ENCODE results near the gene CDCP1.

CDCP1 gene

GRCh38 chr3:45112939-45113338 is 33.2 kb downstream of the CDCP1 start:
- H3K9me3 ChIP-seq (ENCODE audit: control insufficient read depth, insufficient read depth, low read length) = no peaks in the 10 kb centered on the region
- H3K27ac ChIP-seq (ENCODE audit: low read length) = no peak overlapping the region
- no peaks in the 10 kb centered on the region for H3K36me3 ChIP-seq (ENCODE audit: control insufficient read depth, insufficient read depth, low read length)
- DNase-seq (ENCODE audit: low read depth, low spot score) = no peak
- no peaks in the 10 kb centered on the region for H3K27me3 ChIP-seq (ENCODE audit: control insufficient read depth, insufficient read depth, low read length)
- no CpG with 5 or more reads among the region's 4 CpGs for WGBS (ENCODE audit: insufficient coverage, insufficient read length)
- H3K4me1 ChIP-seq (ENCODE audit: control insufficient read depth, insufficient read depth, low read length) = no peaks in the 10 kb centered on the region
- H3K4me3 ChIP-seq (ENCODE audit: low read length) = no peak overlapping the region

DNA sequence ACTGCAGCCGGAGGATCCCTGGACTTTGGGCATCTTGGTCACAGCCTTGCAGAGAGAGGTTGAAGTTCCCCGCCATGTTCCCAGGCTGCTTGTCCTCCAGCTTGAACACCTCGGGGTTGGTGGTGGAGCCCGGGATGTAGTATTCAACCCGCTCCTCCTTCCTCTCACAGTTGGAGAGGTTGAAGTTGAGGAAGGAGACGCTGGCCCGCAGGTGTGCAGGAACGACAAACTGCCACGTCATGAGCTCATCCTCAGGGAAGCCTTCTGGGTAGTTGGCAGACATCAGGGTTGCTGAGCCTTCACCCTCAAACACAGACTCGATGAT is 35.7 kb downstream of the CDCP1 start:
- Histone ChIP-seq H3K9me3 (ENCODE audit: control insufficient read depth, insufficient read depth, low read length) (no peaks in the 10 kb centered on the region), H3K36me3 (ENCODE audit: control insufficient read depth, insufficient read depth, low read length) (peaks cover 3% of the 10 kb centered on the region; the same call in 1 of the 2 replicates), H3K27ac (ENCODE audit: low read length) (no peak overlapping the region), H3K27me3 (ENCODE audit: control insufficient read depth, insufficient read depth, low read length) (no peaks in the 10 kb centered on the region), H3K4me3 (ENCODE audit: low read length) (no peak overlapping the region), H3K4me1 (ENCODE audit: control insufficient read depth, insufficient read depth, low read length) (no peaks in the 10 kb centered on the region)
- no peak for DNase-seq (ENCODE audit: low read depth, low spot score)
- WGBS (ENCODE audit: insufficient coverage, insufficient read length) = no CpG with 5 or more reads among the region's 10 CpGs

GRCh38 chr3:45109771-45110508 is 36.2 kb downstream of the CDCP1 start:
- WGBS (ENCODE audit: insufficient coverage, insufficient read length) = no CpG with 5 or more reads among the region's 7 CpGs
- H3K27ac ChIP-seq (ENCODE audit: low read length) = no peak overlapping the region
- no peaks in the 10 kb centered on the region for H3K4me1 ChIP-seq (ENCODE audit: control insufficient read depth, insufficient read depth, low read length)
- peaks cover 3% of the 10 kb centered on the region; the same call in 1 of the 2 replicates for H3K36me3 ChIP-seq (ENCODE audit: control insufficient read depth, insufficient read depth, low read length)
- H3K27me3 ChIP-seq (ENCODE audit: control insufficient read depth, insufficient read depth, low read length) = no peaks in the 10 kb centered on the region
- H3K9me3 ChIP-seq (ENCODE audit: control insufficient read depth, insufficient read depth, low read length) = no peaks in the 10 kb centered on the region
- H3K4me3 ChIP-seq (ENCODE audit: low read length) = no peak overlapping the region
- no peak for DNase-seq (ENCODE audit: low read depth, low spot score)

- H3K4me1 ChIP-seq (ENCODE audit: control insufficient read depth, insufficient read depth, low read length) = no peaks in the 10 kb centered on the region
- H3K27me3 ChIP-seq (ENCODE audit: control insufficient read depth, insufficient read depth, low read length) = no peaks in the 10 kb centered on the region
- H3K9me3 ChIP-seq (ENCODE audit: control insufficient read depth, insufficient read depth, low read length) = no peaks in the 10 kb centered on the region
- H3K36me3 ChIP-seq (ENCODE audit: control insufficient read depth, insufficient read depth, low read length) = peaks cover 3% of the 10 kb centered on the region; the same call in 1 of the 2 replicates
- no peak overlapping the region for H3K27ac ChIP-seq (ENCODE audit: low read length)
- DNase-seq (ENCODE audit: low read depth, low spot score) = no peak
- H3K4me3 ChIP-seq (ENCODE audit: low read length) = no peak overlapping the region
- WGBS (ENCODE audit: insufficient coverage, insufficient read length) = no CpG with 5 or more reads among the region's 2 CpGs
These were observed 39.3 kb downstream of the CDCP1 start for GRCh38 chr3:45106874-45107273.

- no peak overlapping the region for H3K27ac ChIP-seq (ENCODE audit: low read length)
These were observed 40.1 kb downstream of the CDCP1 start for GRCh38 chr3:45105855-45106671.

GRCh38 chr3:45104715-45105711 is 41.2 kb downstream of the CDCP1 start:
- Histone ChIP-seq H3K36me3 (ENCODE audit: control insufficient read depth, insufficient read depth, low read length) (peaks cover 3% of the 10 kb centered on the region; the same call in 1 of the 2 replicates), H3K9me3 (ENCODE audit: control insufficient read depth, insufficient read depth, low read length) (no peaks in the 10 kb centered on the region), H3K4me1 (ENCODE audit: control insufficient read depth, insufficient read depth, low read length) (no peaks in the 10 kb centered on the region), H3K27ac (ENCODE audit: low read length) (no peak overlapping the region), H3K27me3 (ENCODE audit: control insufficient read depth, insufficient read depth, low read length) (no peaks in the 10 kb centered on the region), H3K4me3 (ENCODE audit: low read length) (no peak overlapping the region)
- WGBS (ENCODE audit: insufficient coverage, insufficient read length) = no CpG with 5 or more reads among the region's 8 CpGs
- no peak for DNase-seq (ENCODE audit: low read depth, low spot score)

More at GRCh38 chr3:45105855-45106671, 40.1 kb downstream of the CDCP1 start:
- Histone ChIP-seq H3K27me3 (ENCODE audit: control insufficient read depth, insufficient read depth, low read length) (no peaks in the 10 kb centered on the region), H3K36me3 (ENCODE audit: control insufficient read depth, insufficient read depth, low read length) (peaks cover 3% of the 10 kb centered on the region; the same call in 1 of the 2 replicates), H3K4me1 (ENCODE audit: control insufficient read depth, insufficient read depth, low read length) (no peaks in the 10 kb centered on the region), H3K4me3 (ENCODE audit: low read length) (no peak overlapping the region), H3K9me3 (ENCODE audit: control insufficient read depth, insufficient read depth, low read length) (no peaks in the 10 kb centered on the region)
- no peak for DNase-seq (ENCODE audit: low read depth, low spot score)
- no CpG with 5 or more reads among the region's 5 CpGs for whole genome bisulfite sequencing (ENCODE audit: insufficient coverage, insufficient read length)

DNA sequence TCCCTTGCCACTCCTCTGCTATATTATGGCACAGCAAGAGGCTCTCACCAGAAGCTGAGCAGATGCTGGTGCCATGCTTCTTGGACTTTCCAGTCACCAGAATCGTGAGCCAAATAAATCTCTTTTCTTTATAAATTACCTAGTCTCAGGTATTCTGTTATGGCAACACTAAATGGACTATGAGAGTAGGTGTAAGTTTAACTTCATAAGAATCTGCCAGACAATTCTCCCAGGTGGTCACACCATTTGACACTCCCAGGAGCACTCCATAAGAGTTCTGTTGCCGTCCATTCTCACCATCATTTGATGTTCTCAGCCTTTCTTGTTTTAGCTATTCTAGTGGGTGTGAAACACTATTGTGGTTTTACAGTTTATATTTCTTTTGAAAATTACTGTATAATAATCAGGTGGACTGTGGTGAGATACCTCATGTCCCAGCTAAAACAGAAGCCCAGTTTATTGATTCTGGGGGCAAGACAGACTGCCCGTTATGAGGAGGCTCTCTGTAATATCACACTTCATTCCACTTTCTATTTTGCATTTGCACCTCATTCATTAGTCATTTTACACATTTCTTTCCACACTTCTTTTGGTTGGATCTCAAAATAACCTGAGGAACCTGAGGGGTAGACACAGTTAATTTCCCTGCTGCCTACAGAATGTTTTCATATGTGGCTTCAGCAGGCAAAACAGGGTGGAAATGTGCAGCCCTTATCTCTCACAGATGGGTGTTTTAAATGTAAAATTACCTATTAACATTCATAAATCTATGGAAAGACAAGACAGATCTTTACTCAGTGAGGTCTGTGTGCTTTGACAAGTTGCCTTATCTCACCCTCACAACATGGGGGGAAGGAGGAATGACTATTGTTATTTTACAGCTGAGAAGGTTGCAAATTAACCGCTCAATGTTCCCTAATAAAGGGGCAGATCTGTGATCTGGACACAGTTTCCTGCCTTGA is 42.1 kb downstream of the CDCP1 start:
- DNase-seq (ENCODE audit: low read depth, low spot score) = no peak
- no peaks in the 10 kb centered on the region for H3K9me3 ChIP-seq (ENCODE audit: control insufficient read depth, insufficient read depth, low read length)
- H3K4me3 ChIP-seq (ENCODE audit: low read length) = no peak overlapping the region
- H3K27ac ChIP-seq (ENCODE audit: low read length) = no peak overlapping the region
- H3K4me1 ChIP-seq (ENCODE audit: control insufficient read depth, insufficient read depth, low read length) = no peaks in the 10 kb centered on the region
- no peaks in the 10 kb centered on the region for H3K27me3 ChIP-seq (ENCODE audit: control insufficient read depth, insufficient read depth, low read length)
- no CpG with 5 or more reads among the region's 4 CpGs for WGBS (ENCODE audit: insufficient coverage, insufficient read length)
- H3K36me3 ChIP-seq (ENCODE audit: control insufficient read depth, insufficient read depth, low read length) = peaks cover 3% of the 10 kb centered on the region; the same call in 1 of the 2 replicates

- WGBS (ENCODE audit: insufficient coverage, insufficient read length) = no CpG with 5 or more reads among the region's 2 CpGs
- DNase-seq (ENCODE audit: low read depth, low spot score) = no peak
- Histone ChIP-seq H3K27me3 (ENCODE audit: control insufficient read depth, insufficient read depth, low read length) (no peaks in the 10 kb centered on the region), H3K4me1 (ENCODE audit: control insufficient read depth, insufficient read depth, low read length) (no peaks in the 10 kb centered on the region), H3K9me3 (ENCODE audit: control insufficient read depth, insufficient read depth, low read length) (no peaks in the 10 kb centered on the region), H3K4me3 (ENCODE audit: low read length) (no peak overlapping the region), H3K36me3 (ENCODE audit: control insufficient read depth, insufficient read depth, low read length) (peaks cover 3% of the 10 kb centered on the region; the same call in 1 of the 2 replicates), H3K27ac (ENCODE audit: low read length) (no peak overlapping the region)
These were observed 42.8 kb downstream of the CDCP1 start for GRCh38 chr3:45103334-45103733.

- WGBS (ENCODE audit: insufficient coverage, insufficient read length) = no CpG with 5 or more reads among the region's 3 CpGs
- no peaks in the 10 kb centered on the region; the same call in 1 of the 2 replicates for H3K36me3 ChIP-seq (ENCODE audit: control insufficient read depth, insufficient read depth, low read length)
- no peak for DNase-seq (ENCODE audit: low read depth, low spot score)
- no peak overlapping the region for H3K4me3 ChIP-seq (ENCODE audit: low read length)
- H3K4me1 ChIP-seq (ENCODE audit: control insufficient read depth, insufficient read depth, low read length) = no peaks in the 10 kb centered on the region
- H3K9me3 ChIP-seq (ENCODE audit: control insufficient read depth, insufficient read depth, low read length) = no peaks in the 10 kb centered on the region
- H3K27ac ChIP-seq (ENCODE audit: low read length) = no peak overlapping the region
- H3K27me3 ChIP-seq (ENCODE audit: control insufficient read depth, insufficient read depth, low read length) = no peaks in the 10 kb centered on the region
These were observed 45.2 kb downstream of the CDCP1 start for GRCh38 chr3:45100981-45101407.

Measured in iPS DF 6.9 (cell line).